K562 (cell line): ENCODE data around the gene LAMTOR4. TPM values are rescaled to one million over a fixed set of nuclear protein-coding genes. Genes with fewer than 3 reads are reported as not detected.

Experiments used
- ARID3B ChIP-seq: fragments of 250-450 bp; sonication (Bioruptor Pico); IDR thresholded peaks from 2 replicates; pipeline ENCODE4 v1.4.0; 2020; ENCODE audit warnings: borderline replicate concordance
- EP400 ChIP-seq: fragments of 450-650 bp; IDR thresholded peaks from 2 replicates; pipeline ENCODE4 v1.6.1; 2017; ENCODE audit warnings: antibody characterized with exemption, mild to moderate bottlenecking, moderate library complexity
- HNRNPLL ChIP-seq: fragments of 200-400 bp; formaldehyde crosslinking; IDR thresholded peaks from 2 replicates; pipeline ENCODE4 v1.6.1; 2017; ENCODE audit warnings: low read length, low read depth, mild to moderate bottlenecking; ENCODE audit not compliant: poor library complexity, severe bottlenecking
- JUNB ChIP-seq: fragments of 450-650 bp; formaldehyde crosslinking; conservative IDR thresholded peaks from 2 replicates; pipeline ENCODE4 v1.4.0; 2020; ENCODE audit warnings: mild to moderate bottlenecking
- KLF6 ChIP-seq: fragments of 250-450 bp; sonication (Bioruptor Pico); IDR thresholded peaks from 2 replicates; pipeline ENCODE4 v1.4.0; 2020; ENCODE audit warnings: mild to moderate bottlenecking, moderate library complexity, borderline replicate concordance
- LARP7 ChIP-seq: fragments of 450-650 bp; IDR thresholded peaks from 2 replicates; pipeline ENCODE4 v1.6.1; 2016
- MBD2 ChIP-seq: sonication (generic); IDR thresholded peaks from 2 replicates; pipeline ENCODE4 v1.6.1; 2016; ENCODE audit warnings: low read depth, borderline replicate concordance
- NFIC ChIP-seq: fragments of 450-650 bp; IDR thresholded peaks from 2 replicates; pipeline ENCODE4 v1.6.1; 2017; ENCODE audit warnings: mild to moderate bottlenecking, inconsistent platforms
- POLR2AphosphoS2 ChIP-seq: IDR thresholded peaks from 2 replicates; pipeline ENCODE4 v1.6.1; 2012; ENCODE audit warnings: low read length, improper control_type of control experiment
- RAD51 ChIP-seq: fragments of 450-650 bp; IDR thresholded peaks from 2 replicates; pipeline ENCODE4 v1.7.1; 2016; ENCODE audit warnings: low read depth, mild to moderate bottlenecking, borderline replicate concordance
- RBFOX2 ChIP-seq: fragments of 200-400 bp; formaldehyde crosslinking; IDR thresholded peaks from 2 replicates; pipeline ENCODE4 v1.6.1; 2017; ENCODE audit warnings: low read depth, mild to moderate bottlenecking, low read length, moderate library complexity
- RBM14 ChIP-seq: fragments of 200-400 bp; formaldehyde crosslinking; IDR thresholded peaks from 2 replicates; pipeline ENCODE4 v1.6.1; 2018; ENCODE audit warnings: low read depth, mild to moderate bottlenecking, low read length, moderate library complexity, borderline replicate concordance; ENCODE audit not compliant: insufficient read depth
- RBM39 ChIP-seq: fragments of 200-400 bp; formaldehyde crosslinking; optimal IDR thresholded peaks from 2 replicates; pipeline ENCODE3; 2018; ENCODE audit warnings: low read depth, low read length
- RUNX1 ChIP-seq: sonication (generic); IDR thresholded peaks from 2 replicates; pipeline ENCODE4 v1.6.1; 2016; ENCODE audit warnings: antibody characterized with exemption, low read depth
- TBP ChIP-seq: optimal IDR thresholded peaks from 2 replicates; pipeline ENCODE3; 2011; ENCODE audit warnings: low read depth, low read length, improper control_type of control experiment
- TFE3 ChIP-seq: fragments of 450-650 bp; formaldehyde crosslinking; IDR thresholded peaks from 2 replicates; pipeline ENCODE4 v1.4.0; 2020; ENCODE audit warnings: mild to moderate bottlenecking, mixed read lengths
- XRCC4 ChIP-seq: IDR thresholded peaks from one replicate; pipeline ENCODE4 v1.6.1; 2011; ENCODE audit not compliant: insufficient read depth, insufficient read length; ENCODE audit errors: extremely low read depth
- ZNF707 ChIP-seq: fragments of 250-450 bp; sonication (Bioruptor Pico); conservative IDR thresholded peaks from 2 replicates; pipeline ENCODE4 v1.8.0; 2022; ENCODE audit warnings: inconsistent platforms, mild to moderate bottlenecking, moderate library complexity
- ZNF79 ChIP-seq: fragments of 250-450 bp; sonication (Bioruptor Pico); IDR thresholded peaks from 2 replicates; pipeline ENCODE4 v1.4.0; 2020; ENCODE audit warnings: low read depth, mild to moderate bottlenecking, moderate library complexity
- polyA plus RNA-seq, 8 experiments: library from polyadenylated mRNA; depleted of rRNA in 4 of 8; stranded (reverse) in 5 of 8; unstranded in 3 of 8; fragments of >200 nt; fragmentation: Nextera tagmentation in 2 of 8; fragmentation: Illumina TruSeq in 1 of 8; extraction: Ambion mirVana in 2 of 8; extraction: Trizol in 1 of 8; gene quantifications; 2 replicates each; pipeline versions ENCODE4 v1.2.1 to v1.2.3, GENCODE V29; 2011 to 2014; ENCODE audit warnings: inconsistent platforms in 1 of 8, missing spikeins in 1 of 8
- total RNA-seq, 7 experiments: library from RNA; depleted of rRNA in 6 of 7; stranded (reverse); fragments of >200 nt in 6 of 7; fragmentation: Illumina TruSeq in 2 of 7; extraction: Trizol in 2 of 7; gene quantifications; 2 replicates each; pipeline versions ENCODE4 v1.2.1 to v1.2.3, GENCODE V29; 2011 to 2021; ENCODE audit warnings: low replicate concordance in 1 of 7
- TF ChIP-seq, protein P1 (sequence below): IDR thresholded peaks from 3 replicates; pipeline ENCODE4 v1.6.1; 2011; ENCODE audit warnings: borderline replicate concordance, mild to moderate bottlenecking; ENCODE audit not compliant: insufficient read length, insufficient read depth
- TF ChIP-seq, protein P2 (sequence below): fragments of 250-450 bp; sonication (Bioruptor Pico); IDR thresholded peaks from 2 replicates; pipeline ENCODE4 v1.8.0; 2021; ENCODE audit warnings: mild to moderate bottlenecking, moderate library complexity
- TF ChIP-seq, protein P3 (sequence below): fragments of 450-650 bp; IDR thresholded peaks from 2 replicates; pipeline ENCODE4 v1.6.1; 2017; ENCODE audit warnings: mild to moderate bottlenecking, moderate library complexity

Gene LAMTOR4
- total and polyA plus RNA-seq, 9 of the 15 experiments (the other 6 are each of a cell fraction or from before 2014, with no cell fraction given), result 79.6 to 314 (median 195) TPM

DNA sequence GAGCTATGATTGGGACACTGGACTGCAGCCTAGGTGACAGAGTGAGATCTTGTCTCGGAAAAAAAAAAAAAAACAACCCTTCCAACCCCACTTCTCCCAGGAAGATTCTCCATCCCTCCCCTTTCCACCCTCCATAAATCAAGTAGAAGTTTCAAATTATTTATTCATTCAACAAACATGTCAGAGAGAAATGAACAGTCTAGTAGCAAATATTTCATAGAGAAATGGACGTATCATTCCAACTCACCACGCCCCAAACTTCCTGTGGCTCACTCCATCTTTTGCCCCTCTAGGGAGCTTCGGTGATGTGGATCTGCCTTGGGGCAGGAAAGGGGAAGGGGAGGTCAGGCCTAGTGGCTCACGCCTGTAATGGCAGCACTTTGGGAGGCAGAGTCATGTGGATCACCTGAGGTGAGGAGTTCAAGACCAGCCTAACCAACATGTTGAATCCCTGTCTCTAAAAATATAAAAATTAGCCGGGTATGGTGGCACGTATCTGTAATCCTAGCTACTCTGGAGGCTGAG lies 10.4 kb downstream of the LAMTOR4 start (continued):
- no peak for TF ChIP-seq KLF6 (CRISPR knock-in tag)
- no peak for TF ChIP-seq ZNF79 (CRISPR knock-in tag)
- TF ChIP-seq TBP, result peak; percentile 62
- TF ChIP-seq, protein P1, sequence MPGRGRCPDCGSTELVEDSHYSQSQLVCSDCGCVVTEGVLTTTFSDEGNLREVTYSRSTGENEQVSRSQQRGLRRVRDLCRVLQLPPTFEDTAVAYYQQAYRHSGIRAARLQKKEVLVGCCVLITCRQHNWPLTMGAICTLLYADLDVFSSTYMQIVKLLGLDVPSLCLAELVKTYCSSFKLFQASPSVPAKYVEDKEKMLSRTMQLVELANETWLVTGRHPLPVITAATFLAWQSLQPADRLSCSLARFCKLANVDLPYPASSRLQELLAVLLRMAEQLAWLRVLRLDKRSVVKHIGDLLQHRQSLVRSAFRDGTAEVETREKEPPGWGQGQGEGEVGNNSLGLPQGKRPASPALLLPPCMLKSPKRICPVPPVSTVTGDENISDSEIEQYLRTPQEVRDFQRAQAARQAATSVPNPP, result no peak
- TF ChIP-seq MBD2, result no peak
- TF ChIP-seq ARID3B (CRISPR knock-in tag), result no peak
- TF ChIP-seq EP400, result 0 out of 2 replicates have a peak, but pooled peaks have one; percentile 46
- no peak for TF ChIP-seq LARP7
- TF ChIP-seq TFE3, result no peak
- TF ChIP-seq XRCC4, result no peak
- no peak for TF ChIP-seq RUNX1
- TF ChIP-seq ZNF707 (CRISPR knock-in tag), result no peak
- TF ChIP-seq JUNB (CRISPR knock-in tag), result no peak
- TF ChIP-seq RBM39, result peak; percentile 69
- no peak for TF ChIP-seq RBFOX2
- no peak for TF ChIP-seq RAD51
- no peak for TF ChIP-seq HNRNPLL
- TF ChIP-seq NFIC, result no peak
- TF ChIP-seq, protein P2, sequence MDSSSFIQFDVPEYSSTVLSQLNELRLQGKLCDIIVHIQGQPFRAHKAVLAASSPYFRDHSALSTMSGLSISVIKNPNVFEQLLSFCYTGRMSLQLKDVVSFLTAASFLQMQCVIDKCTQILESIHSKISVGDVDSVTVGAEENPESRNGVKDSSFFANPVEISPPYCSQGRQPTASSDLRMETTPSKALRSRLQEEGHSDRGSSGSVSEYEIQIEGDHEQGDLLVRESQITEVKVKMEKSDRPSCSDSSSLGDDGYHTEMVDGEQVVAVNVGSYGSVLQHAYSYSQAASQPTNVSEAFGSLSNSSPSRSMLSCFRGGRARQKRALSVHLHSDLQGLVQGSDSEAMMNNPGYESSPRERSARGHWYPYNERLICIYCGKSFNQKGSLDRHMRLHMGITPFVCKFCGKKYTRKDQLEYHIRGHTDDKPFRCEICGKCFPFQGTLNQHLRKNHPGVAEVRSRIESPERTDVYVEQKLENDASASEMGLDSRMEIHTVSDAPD (CRISPR knock-in tag), result no peak
- TF ChIP-seq, protein P3, sequence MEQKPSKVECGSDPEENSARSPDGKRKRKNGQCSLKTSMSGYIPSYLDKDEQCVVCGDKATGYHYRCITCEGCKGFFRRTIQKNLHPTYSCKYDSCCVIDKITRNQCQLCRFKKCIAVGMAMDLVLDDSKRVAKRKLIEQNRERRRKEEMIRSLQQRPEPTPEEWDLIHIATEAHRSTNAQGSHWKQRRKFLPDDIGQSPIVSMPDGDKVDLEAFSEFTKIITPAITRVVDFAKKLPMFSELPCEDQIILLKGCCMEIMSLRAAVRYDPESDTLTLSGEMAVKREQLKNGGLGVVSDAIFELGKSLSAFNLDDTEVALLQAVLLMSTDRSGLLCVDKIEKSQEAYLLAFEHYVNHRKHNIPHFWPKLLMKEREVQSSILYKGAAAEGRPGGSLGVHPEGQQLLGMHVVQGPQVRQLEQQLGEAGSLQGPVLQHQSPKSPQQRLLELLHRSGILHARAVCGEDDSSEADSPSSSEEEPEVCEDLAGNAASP, result no peak
- TF ChIP-seq POLR2AphosphoS2, result no peak
- TF ChIP-seq RBM14, result no peak
